DOHH2 (cell line): ENCODE measurements around the gene ZBTB18.

Experiments
- H3F3A ChIP-seq: fragments of 200-600 bp; sonication (generic), shearing (Covaris generic); 2 replicates; pipeline ENCODE4 v1.6.0; 2016; ENCODE audit warnings: antibody characterized with exemption, mild to moderate bottlenecking; ENCODE audit not compliant: control insufficient read depth, insufficient read depth
- H3K27ac ChIP-seq: fragments of 200-600 bp; sonication (generic); 2 replicates; pipeline ENCODE4 v1.5.1; 2014; ENCODE audit warnings: low read depth, mild to moderate bottlenecking, low read length, moderate library complexity
- H3K27me3 ChIP-seq: fragments of 200-600 bp; sonication (generic); 2 replicates; pipeline ENCODE4 v1.6.1; 2014; ENCODE audit warnings: mild to moderate bottlenecking, low read length, mixed read lengths; ENCODE audit not compliant: control insufficient read depth
- H3K36me3 ChIP-seq: fragments of 200-600 bp; sonication (generic); 2 replicates; pipeline ENCODE4 v1.6.1; 2014; ENCODE audit warnings: mild to moderate bottlenecking, low read length, moderate library complexity, mixed read lengths; ENCODE audit not compliant: control insufficient read depth
- H3K4me1 ChIP-seq: fragments of 200-600 bp; sonication (generic); 2 replicates; pipeline ENCODE4 v1.6.1; 2014; ENCODE audit warnings: mild to moderate bottlenecking, low read length, mixed read lengths; ENCODE audit not compliant: control insufficient read depth
- H3K4me2 ChIP-seq: fragments of 200-600 bp; sonication (generic); 2 replicates; pipeline ENCODE4 v1.6.0; 2014; ENCODE audit warnings: mild to moderate bottlenecking, low read length, moderate library complexity
- H3K4me3 ChIP-seq: fragments of 200-600 bp; sonication (generic); 2 replicates; pipeline ENCODE4 v1.5.1; 2014; ENCODE audit warnings: mild to moderate bottlenecking, low read length, mixed read lengths
- H3K79me2 ChIP-seq: fragments of 200-600 bp; sonication (generic); 2 replicates; pipeline ENCODE4 v1.6.1; 2014; ENCODE audit warnings: mild to moderate bottlenecking, low read length, mixed read lengths; ENCODE audit not compliant: control insufficient read depth
- H3K9me2 ChIP-seq: fragments of 200-600 bp; sonication (generic); replicated peaks from 2 replicates; pipeline ENCODE4 v1.6.1; 2014; ENCODE audit warnings: mild to moderate bottlenecking, low read length, mixed read lengths; ENCODE audit not compliant: control insufficient read depth
- H3K9me3 ChIP-seq: fragments of 200-600 bp; sonication (generic); 2 replicates; pipeline ENCODE4 v1.6.1; 2014; ENCODE audit warnings: antibody characterized with exemption, low read length, mixed read lengths; ENCODE audit not compliant: control insufficient read depth, insufficient read depth
- H4K20me1 ChIP-seq: fragments of 200-600 bp; sonication (generic); 2 replicates; pipeline ENCODE4 v1.6.0; 2014; ENCODE audit warnings: low read depth, mild to moderate bottlenecking, antibody characterized with exemption, low read length, moderate library complexity; ENCODE audit not compliant: control insufficient read depth, insufficient read depth
- EZH2phosphoT487 ChIP-seq: fragments of 200-600 bp; sonication (generic); IDR thresholded peaks from 2 replicates; pipeline ENCODE4 v1.6.1; 2017; ENCODE audit warnings: borderline replicate concordance, mild to moderate bottlenecking, antibody characterized with exemption, low read length, moderate library complexity, mixed read lengths
- TF ChIP-seq, protein P1 (sequence below): fragments of 200-600 bp; sonication (generic); IDR thresholded peaks from one replicate; pipeline ENCODE4 v1.5.1; 2014; ENCODE audit warnings: antibody characterized with exemption, mild to moderate bottlenecking, low read depth, low read length; ENCODE audit not compliant: poor library complexity, severe bottlenecking

The ZBTB18 gene

DNA sequence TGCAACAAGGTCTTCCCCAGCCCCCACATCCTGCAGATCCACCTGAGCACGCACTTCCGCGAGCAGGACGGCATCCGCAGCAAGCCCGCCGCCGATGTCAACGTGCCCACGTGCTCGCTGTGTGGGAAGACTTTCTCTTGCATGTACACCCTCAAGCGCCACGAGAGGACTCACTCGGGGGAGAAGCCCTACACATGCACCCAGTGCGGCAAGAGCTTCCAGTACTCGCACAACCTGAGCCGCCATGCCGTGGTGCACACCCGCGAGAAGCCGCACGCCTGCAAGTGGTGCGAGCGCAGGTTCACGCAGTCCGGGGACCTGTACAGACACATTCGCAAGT is 3.8 kb downstream of the ZBTB18 start:
- Histone ChIP-seq H3K27me3 (peaks cover 4% of the 10 kb centered on the region; the same call in 1 of the 2 replicates), H3K9me3 (no peaks in the 10 kb centered on the region), H3F3A (peaks cover 13% of the 10 kb centered on the region), H3K36me3 (peaks cover 21% of the 10 kb centered on the region), H3K4me1 (peaks cover 28% of the 10 kb centered on the region), H4K20me1 (peaks cover 34% of the 10 kb centered on the region), H3K4me3 (no peak overlapping the region), H3K9me2 (no peaks in the 10 kb centered on the region), H3K79me2 (peaks cover 29% of the 10 kb centered on the region), H3K27ac (no peak overlapping the region), H3K4me2 (no peak overlapping the region)
- TF ChIP-seq EZH2phosphoT487 = no peak
- TF ChIP-seq, protein P1, sequence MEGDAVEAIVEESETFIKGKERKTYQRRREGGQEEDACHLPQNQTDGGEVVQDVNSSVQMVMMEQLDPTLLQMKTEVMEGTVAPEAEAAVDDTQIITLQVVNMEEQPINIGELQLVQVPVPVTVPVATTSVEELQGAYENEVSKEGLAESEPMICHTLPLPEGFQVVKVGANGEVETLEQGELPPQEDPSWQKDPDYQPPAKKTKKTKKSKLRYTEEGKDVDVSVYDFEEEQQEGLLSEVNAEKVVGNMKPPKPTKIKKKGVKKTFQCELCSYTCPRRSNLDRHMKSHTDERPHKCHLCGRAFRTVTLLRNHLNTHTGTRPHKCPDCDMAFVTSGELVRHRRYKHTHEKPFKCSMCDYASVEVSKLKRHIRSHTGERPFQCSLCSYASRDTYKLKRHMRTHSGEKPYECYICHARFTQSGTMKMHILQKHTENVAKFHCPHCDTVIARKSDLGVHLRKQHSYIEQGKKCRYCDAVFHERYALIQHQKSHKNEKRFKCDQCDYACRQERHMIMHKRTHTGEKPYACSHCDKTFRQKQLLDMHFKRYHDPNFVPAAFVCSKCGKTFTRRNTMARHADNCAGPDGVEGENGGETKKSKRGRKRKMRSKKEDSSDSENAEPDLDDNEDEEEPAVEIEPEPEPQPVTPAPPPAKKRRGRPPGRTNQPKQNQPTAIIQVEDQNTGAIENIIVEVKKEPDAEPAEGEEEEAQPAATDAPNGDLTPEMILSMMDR = no peak

GRCh38 chr1:244056577-244056976 is 5.5 kb downstream of the ZBTB18 start:
- TF ChIP-seq EZH2phosphoT487 = no peak
- TF ChIP-seq, protein P1 = no peak
- H4K20me1 ChIP-seq = peaks cover 20% of the 10 kb centered on the region
- H3K36me3 ChIP-seq = peaks cover 21% of the 10 kb centered on the region
- peaks cover 3% of the 10 kb centered on the region; the same call in 1 of the 2 replicates for H3F3A ChIP-seq
- no peaks in the 10 kb centered on the region for H3K9me2 ChIP-seq
- H3K27ac ChIP-seq = no peak overlapping the region
- H3K4me2 ChIP-seq = no peak overlapping the region
- no peaks in the 10 kb centered on the region for H3K9me3 ChIP-seq
- H3K4me1 ChIP-seq = peaks cover 11% of the 10 kb centered on the region
- H3K4me3 ChIP-seq = no peak overlapping the region
- H3K79me2 ChIP-seq = peaks cover 19% of the 10 kb centered on the region
- H3K27me3 ChIP-seq = peaks cover 6% of the 10 kb centered on the region; the same call in 1 of the 2 replicates

DNA sequence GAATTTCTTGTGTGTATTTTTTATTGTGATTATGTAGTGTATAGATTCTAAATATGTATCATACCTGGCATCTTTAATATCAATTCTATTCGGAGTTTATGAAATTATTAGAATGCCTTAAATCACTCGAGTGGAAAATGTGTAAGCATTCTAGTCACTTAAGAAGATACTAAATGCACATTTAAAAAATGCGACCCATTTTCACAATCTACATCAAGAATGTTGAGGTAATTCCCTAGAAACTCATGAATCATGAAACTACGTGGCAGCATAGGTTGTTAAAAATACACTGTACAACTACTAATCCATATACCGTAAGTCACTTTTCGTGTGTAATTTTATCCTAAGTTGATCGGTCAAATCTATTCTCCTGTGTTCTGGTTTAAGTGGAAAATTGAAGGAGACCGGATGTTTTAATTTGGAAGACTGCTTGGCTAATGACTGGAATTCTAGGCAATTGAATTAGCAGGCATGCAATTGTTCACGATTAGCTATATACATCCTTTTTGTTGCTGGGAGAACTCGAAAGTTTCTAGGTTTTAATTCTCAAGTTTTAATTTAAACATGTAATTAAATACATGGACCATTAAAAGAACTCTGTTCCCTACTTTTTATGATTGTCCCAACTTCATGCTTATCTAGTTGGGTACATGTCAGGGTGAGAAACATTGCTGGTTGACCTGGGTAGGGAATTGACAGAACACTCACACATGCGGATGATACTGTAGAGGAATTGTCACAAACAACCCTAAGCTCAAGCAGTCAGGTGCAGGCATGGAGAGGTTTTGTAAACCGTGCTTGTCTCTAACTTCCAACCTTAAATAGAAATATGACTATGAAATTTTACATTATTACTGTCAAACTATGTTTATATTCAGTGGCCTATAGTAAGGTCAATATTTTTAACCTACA is 6.6 kb downstream of the ZBTB18 start:
- no peak overlapping the region for H3K4me2 ChIP-seq
- H3K4me3 ChIP-seq = no peak overlapping the region
- H3K27ac ChIP-seq = no peak overlapping the region
- peaks cover 16% of the 10 kb centered on the region for H3K27me3 ChIP-seq
- H4K20me1 ChIP-seq = peaks cover 12% of the 10 kb centered on the region; the same call in 1 of the 2 replicates
- H3K79me2 ChIP-seq = peaks cover 14% of the 10 kb centered on the region
- peaks cover 21% of the 10 kb centered on the region for H3K36me3 ChIP-seq
- H3K4me1 ChIP-seq = no peaks in the 10 kb centered on the region
- no peaks in the 10 kb centered on the region for H3K9me2 ChIP-seq
- no peak for TF ChIP-seq EZH2phosphoT487
- TF ChIP-seq, protein P1 = no peak
- H3F3A ChIP-seq = no peaks in the 10 kb centered on the region
- no peaks in the 10 kb centered on the region for H3K9me3 ChIP-seq
